ENCODE results near the gene FAM193A. TPM values are rescaled to one million over a fixed set of nuclear protein-coding genes. Genes with fewer than 3 reads are reported as not detected.

The FAM193A gene
- total RNA-seq, 2 experiments from 2014 or later: 28.4 to 30.0 TPM

- Histone ChIP-seq H3K27ac (ENCODE audit: low read depth in 1 of 2, low read length in 2 of 2) (no peak overlapping the region), H3K4me3 (ENCODE audit: low read length) (no peak overlapping the region), H3K9me3 (ENCODE audit: control insufficient read depth in 1 of 2, insufficient read depth in 1 of 2, low read length in 2 of 2) (no peaks in the 10 kb centered on the region), H3K27me3 (ENCODE audit: control insufficient read depth in 1 of 2, insufficient read depth in 2 of 2, low read length in 2 of 2) (no peaks in the 10 kb centered on the region), H3K4me1 (ENCODE audit: insufficient read depth, low read length) (peaks cover 18% of the 10 kb centered on the region), H3K36me3 (ENCODE audit: insufficient read depth, low read length) (peaks cover 34% of the 10 kb centered on the region)
- H3K4me3 Mint-ChIP-seq: no peak overlapping the region
- ChIA-PET CTCF (no interaction called here), POLR2A (no interaction called here)
- H3K4me1 Mint-ChIP-seq (ENCODE audit: low read depth): peaks cover 30% of the 10 kb centered on the region
- DNase-seq: no peak
- H3K36me3 Mint-ChIP-seq (ENCODE audit: low read depth): peaks cover 61% of the 10 kb centered on the region
- intact Hi-C loops (cut with DNase I, micrococcal nuclease): no loop called here
- H3K27me3 Mint-ChIP-seq: no peaks in the 10 kb centered on the region
- H3K27ac Mint-ChIP-seq: peak overlapping the region; percentile 72
- H3K9me3 Mint-ChIP-seq: no peaks in the 10 kb centered on the region
- TF ChIP-seq, protein P1, sequence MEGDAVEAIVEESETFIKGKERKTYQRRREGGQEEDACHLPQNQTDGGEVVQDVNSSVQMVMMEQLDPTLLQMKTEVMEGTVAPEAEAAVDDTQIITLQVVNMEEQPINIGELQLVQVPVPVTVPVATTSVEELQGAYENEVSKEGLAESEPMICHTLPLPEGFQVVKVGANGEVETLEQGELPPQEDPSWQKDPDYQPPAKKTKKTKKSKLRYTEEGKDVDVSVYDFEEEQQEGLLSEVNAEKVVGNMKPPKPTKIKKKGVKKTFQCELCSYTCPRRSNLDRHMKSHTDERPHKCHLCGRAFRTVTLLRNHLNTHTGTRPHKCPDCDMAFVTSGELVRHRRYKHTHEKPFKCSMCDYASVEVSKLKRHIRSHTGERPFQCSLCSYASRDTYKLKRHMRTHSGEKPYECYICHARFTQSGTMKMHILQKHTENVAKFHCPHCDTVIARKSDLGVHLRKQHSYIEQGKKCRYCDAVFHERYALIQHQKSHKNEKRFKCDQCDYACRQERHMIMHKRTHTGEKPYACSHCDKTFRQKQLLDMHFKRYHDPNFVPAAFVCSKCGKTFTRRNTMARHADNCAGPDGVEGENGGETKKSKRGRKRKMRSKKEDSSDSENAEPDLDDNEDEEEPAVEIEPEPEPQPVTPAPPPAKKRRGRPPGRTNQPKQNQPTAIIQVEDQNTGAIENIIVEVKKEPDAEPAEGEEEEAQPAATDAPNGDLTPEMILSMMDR (IDR thresholded peaks at IDR 0.05): no peak
- ATAC-seq (ENCODE audit: poor library complexity): no peak
These were observed 179.8 kb downstream of the FAM193A start for GRCh38 chr4:2716236-2716635.

DNA sequence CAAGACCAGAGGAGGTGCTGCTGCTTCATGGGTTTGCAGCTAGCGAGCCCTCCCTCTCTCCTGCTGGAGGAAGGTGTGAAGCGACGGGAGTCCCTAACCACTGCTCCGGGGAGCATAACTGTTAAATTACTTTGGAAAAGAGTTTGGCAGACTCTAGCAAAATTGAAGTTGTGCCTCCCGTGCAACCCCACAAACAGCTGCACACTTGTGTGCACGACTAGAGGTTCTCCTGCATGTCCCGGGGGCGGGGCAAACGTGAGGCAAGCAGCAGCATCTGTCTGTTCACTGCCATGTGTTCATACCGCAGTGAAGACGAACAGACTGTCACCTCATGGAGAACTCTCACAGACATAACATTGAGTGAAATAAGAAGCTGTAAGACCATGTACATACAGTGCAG is 185.1 kb downstream of the FAM193A start:
- no peak overlapping the region for H3K4me3 Mint-ChIP-seq
- no peak for ATAC-seq (ENCODE audit: poor library complexity)
- H3K27me3 ChIP-seq (ENCODE audit: control insufficient read depth in 1 of 2, insufficient read depth in 2 of 2, low read length in 2 of 2): no peaks in the 10 kb centered on the region
- CTCF ChIA-PET: no interaction called here
- POLR2A ChIA-PET: no interaction called here
- no peak for DNase-seq
- peaks cover 48% of the 10 kb centered on the region for H3K36me3 Mint-ChIP-seq (ENCODE audit: low read depth)
- no peaks in the 10 kb centered on the region for H3K9me3 ChIP-seq (ENCODE audit: control insufficient read depth in 1 of 2, insufficient read depth in 1 of 2, low read length in 2 of 2)
- peaks cover 6% of the 10 kb centered on the region for H3K4me1 ChIP-seq (ENCODE audit: insufficient read depth, low read length)
- H3K27ac ChIP-seq (ENCODE audit: low read depth in 1 of 2, low read length in 2 of 2): no peak overlapping the region
- H3K4me1 Mint-ChIP-seq (ENCODE audit: low read depth): peaks cover 20% of the 10 kb centered on the region
- intact Hi-C loops (cut with DNase I, micrococcal nuclease): no loop called here
- no peak overlapping the region for H3K27ac Mint-ChIP-seq
- H3K27me3 Mint-ChIP-seq: no peaks in the 10 kb centered on the region
- no peak overlapping the region for H3K4me3 ChIP-seq (ENCODE audit: low read length)
- TF ChIP-seq, protein P1 (IDR thresholded peaks at IDR 0.05): no peak
- H3K36me3 ChIP-seq (ENCODE audit: insufficient read depth, low read length): peaks cover 35% of the 10 kb centered on the region
- H3K9me3 Mint-ChIP-seq: no peaks in the 10 kb centered on the region

- H3K4me3 Mint-ChIP-seq: no peak overlapping the region
- H3K36me3 Mint-ChIP-seq (ENCODE audit: low read depth): peaks cover 48% of the 10 kb centered on the region
- no peak for ATAC-seq (ENCODE audit: poor library complexity)
- Histone ChIP-seq H3K9me3 (ENCODE audit: control insufficient read depth in 1 of 2, insufficient read depth in 1 of 2, low read length in 2 of 2) (no peaks in the 10 kb centered on the region), H3K27me3 (ENCODE audit: control insufficient read depth in 1 of 2, insufficient read depth in 2 of 2, low read length in 2 of 2) (no peaks in the 10 kb centered on the region), H3K36me3 (ENCODE audit: insufficient read depth, low read length) (peaks cover 32% of the 10 kb centered on the region), H3K4me1 (ENCODE audit: insufficient read depth, low read length) (peaks cover 6% of the 10 kb centered on the region), H3K4me3 (ENCODE audit: low read length) (no peak overlapping the region), H3K27ac (ENCODE audit: low read depth in 1 of 2, low read length in 2 of 2) (no peak overlapping the region)
- peaks cover 20% of the 10 kb centered on the region for H3K4me1 Mint-ChIP-seq (ENCODE audit: low read depth)
- intact Hi-C loops (cut with DNase I, micrococcal nuclease): no loop called here
- no peak for DNase-seq
- ChIA-PET CTCF (no interaction called here), POLR2A (no interaction called here)
- no peaks in the 10 kb centered on the region for H3K27me3 Mint-ChIP-seq
- H3K9me3 Mint-ChIP-seq: no peaks in the 10 kb centered on the region
- peak overlapping the region; percentile 77 for H3K27ac Mint-ChIP-seq
- TF ChIP-seq, protein P1 (IDR thresholded peaks at IDR 0.05): no peak
These were observed 185.6 kb downstream of the FAM193A start for GRCh38 chr4:2722033-2722432.

Measured in CD4-positive, alpha-beta T cell (primary cell).